ENCODE measurements around the gene BCAS3. TPM values are rescaled to one million over a fixed set of nuclear protein-coding genes. Genes with fewer than 3 reads are reported as not detected.

The BCAS3 gene
- total RNA-seq, 6 experiments from 2014 or later, result 9.2 to 22.1 (median 14.2) TPM

DNA sequence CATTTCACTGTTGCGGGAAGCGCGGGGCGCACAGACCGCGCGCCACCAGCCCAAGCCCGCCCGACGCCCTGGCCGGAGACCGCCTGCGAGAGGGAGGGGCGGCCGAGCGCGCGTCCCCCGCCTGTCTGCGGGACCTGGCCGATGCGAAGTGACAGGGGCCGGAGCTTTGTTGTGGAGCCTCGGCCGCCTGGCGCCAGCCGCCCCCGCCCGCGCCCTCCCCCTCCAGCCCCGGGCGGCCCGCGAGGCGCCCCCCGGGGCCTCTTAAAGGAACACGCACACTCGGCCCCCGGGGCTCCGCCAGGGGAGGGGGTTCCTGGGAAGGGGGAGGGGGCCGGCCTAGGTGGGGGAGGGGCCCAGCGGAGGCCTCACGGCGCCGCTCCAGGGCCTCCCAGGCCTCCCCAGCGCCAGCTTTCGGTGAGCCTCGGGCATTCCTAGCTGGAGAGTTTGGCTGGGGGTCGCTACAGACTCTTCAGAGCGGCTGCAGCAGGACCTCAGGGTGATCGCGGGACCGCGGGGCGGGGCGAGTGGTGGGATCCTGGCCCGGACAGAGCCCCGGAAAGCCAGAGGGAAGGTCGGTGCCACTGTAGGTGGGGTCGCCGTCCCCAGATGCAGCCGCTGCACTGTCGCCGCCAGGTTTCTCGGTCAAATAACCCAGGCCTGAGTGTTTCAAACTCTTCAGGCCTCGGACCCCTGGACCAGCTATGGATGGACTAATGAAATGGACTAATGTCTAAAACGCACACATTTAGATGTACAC is 719.6 kb downstream of the BCAS3 start:
- peaks cover 0 to 26% (median 2%) of the 10 kb centered on the region in 4 donors for H3K4me1 ChIP-seq
- H3K27me3 ChIP-seq, result peaks cover 0 to 58% of the 10 kb centered on the region in 2 donors
- H3K4me3 ChIP-seq, result peak overlapping the region; percentile 14 to 24 (median 23)
- 13% methylated on average over 8 of the region's 67 CpGs for WGBS (ENCODE audit: insufficient coverage, low coverage, low lambda C conversion rate, missing lambda C conversion rate)
- peak overlapping the region in 2 of 3 donors; percentile 22 to 33 for H3K27ac ChIP-seq
- DNase-seq (no peak), ATAC-seq (no peak)
- TF ChIP-seq POLR2A (IDR thresholded peaks at IDR 0.05), result no peak
- TF ChIP-seq, protein P1, sequence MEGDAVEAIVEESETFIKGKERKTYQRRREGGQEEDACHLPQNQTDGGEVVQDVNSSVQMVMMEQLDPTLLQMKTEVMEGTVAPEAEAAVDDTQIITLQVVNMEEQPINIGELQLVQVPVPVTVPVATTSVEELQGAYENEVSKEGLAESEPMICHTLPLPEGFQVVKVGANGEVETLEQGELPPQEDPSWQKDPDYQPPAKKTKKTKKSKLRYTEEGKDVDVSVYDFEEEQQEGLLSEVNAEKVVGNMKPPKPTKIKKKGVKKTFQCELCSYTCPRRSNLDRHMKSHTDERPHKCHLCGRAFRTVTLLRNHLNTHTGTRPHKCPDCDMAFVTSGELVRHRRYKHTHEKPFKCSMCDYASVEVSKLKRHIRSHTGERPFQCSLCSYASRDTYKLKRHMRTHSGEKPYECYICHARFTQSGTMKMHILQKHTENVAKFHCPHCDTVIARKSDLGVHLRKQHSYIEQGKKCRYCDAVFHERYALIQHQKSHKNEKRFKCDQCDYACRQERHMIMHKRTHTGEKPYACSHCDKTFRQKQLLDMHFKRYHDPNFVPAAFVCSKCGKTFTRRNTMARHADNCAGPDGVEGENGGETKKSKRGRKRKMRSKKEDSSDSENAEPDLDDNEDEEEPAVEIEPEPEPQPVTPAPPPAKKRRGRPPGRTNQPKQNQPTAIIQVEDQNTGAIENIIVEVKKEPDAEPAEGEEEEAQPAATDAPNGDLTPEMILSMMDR (IDR thresholded peaks at IDR 0.05), result no peak
- H3K9me3 ChIP-seq, result no peaks in the 10 kb centered on the region
- intact Hi-C loops (cut with DNase I), result loop anchor here in 1 of 2 donors (10.0 kb wide), 1 partner anchor 402 kb away; no protein-coding TSS in a partner anchor
- H3K36me3 ChIP-seq, result no peaks in the 10 kb centered on the region

DNA sequence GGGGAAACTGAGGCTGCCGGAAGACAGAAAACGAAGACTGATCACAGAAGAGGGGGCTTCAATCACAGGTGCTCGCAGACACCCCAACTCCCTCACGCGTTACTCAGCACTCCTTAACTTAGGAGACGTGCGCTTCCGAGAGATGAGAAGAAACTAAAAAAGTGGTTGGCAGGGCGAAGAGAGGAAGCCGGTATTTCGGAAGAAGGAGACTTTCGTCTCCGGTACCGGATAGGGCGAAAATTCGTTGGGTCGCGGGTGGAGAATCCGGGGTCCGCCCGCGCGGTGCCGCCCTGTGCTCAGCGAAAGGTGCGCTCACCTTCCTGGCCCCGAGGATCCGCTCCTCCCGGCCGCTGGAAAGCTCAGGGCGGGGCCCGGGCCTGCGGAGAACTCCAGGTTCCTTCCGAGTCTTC is 721.1 kb downstream of the BCAS3 start:
- Histone ChIP-seq H3K9me3 (no peaks in the 10 kb centered on the region), H3K36me3 (no peaks in the 10 kb centered on the region), H3K27me3 (peaks cover 0 to 72% of the 10 kb centered on the region in 2 donors), H3K27ac (peak overlapping the region; percentile 56 to 86 (median 69)), H3K4me1 (peaks cover 0 to 26% (median 2%) of the 10 kb centered on the region in 4 donors), H3K4me3 (peak overlapping the region; percentile 35 to 49 (median 42))
- TF ChIP-seq POLR2A (IDR thresholded peaks at IDR 0.05), result no peak
- TF ChIP-seq, protein P1 (IDR thresholded peaks at IDR 0.05), result no peak
- DNase-seq (peak in 1 of 3 donors; percentile 23), ATAC-seq (no peak)
- intact Hi-C loops (cut with DNase I), result loop anchor here in 1 of 2 donors (10.0 kb wide), 1 partner anchor 404 kb away; no protein-coding TSS in a partner anchor
- WGBS (ENCODE audit: insufficient coverage, low coverage, low lambda C conversion rate, missing lambda C conversion rate), result 5% methylated on average over 13 of the region's 34 CpGs

DNA sequence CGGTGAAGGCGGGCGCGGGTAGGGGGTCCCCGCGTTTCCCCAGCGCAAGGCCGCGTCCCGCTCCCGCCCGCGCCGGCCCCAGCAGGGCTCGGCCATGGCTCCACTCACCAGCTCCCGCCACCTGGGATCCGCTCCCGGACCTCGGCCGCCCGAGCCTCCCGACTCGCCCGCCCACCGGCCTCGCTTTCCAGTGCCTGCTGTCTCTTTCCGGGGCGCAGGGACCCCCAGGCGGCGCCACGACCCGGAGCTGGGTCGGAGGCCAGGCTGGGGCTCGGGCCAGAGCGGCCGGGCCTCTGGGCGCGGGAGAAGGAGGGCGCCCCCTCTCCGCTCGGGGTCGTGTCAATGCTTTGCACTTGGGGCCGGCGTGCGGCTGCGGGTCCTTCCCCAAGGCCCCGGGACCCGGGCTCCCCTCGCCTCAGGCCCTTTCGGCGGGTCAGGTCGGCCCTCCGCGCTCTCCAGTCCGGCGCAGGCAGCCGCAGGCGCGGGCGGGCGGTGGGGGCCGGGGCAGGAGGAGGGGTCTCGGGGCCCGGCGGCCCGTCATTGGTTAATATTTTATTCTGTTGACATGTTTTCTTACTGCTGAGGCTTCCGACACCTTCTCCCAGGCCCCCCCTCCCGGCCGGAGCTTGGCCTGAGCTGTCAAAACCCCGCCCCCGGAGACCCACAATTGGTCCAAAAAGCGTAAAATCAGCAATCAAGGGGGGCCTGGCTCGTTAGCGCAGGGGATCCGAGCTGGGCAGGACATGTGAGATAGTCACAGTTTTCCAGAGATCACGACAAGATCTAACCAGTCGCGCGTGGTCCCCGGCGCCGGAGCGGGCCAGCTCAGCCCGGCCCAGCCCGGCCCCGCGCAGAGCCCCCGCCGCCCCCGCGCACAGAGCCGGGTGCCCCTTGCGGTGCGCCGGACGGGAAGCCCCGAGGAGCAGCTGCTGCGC is 721.7 kb downstream of the BCAS3 start, which contains the start of gene TBX2:
TSS of gene TBX2 (plus strand) at position 713 of the 935 bp plus-strand sequence. CDS start 334 bp downstream, outside the sequence.
- H3K36me3 ChIP-seq, result no peaks in the 10 kb centered on the region
- peak within 1 kb of the TSS; percentile 35 to 49 (median 42) for H3K4me3 ChIP-seq
- ATAC-seq (peak; percentile 58 to 70 (median 63)), DNase-seq (peak; percentile 75 to 78 (median 77))
- peak within 1 kb of the TSS; percentile 56 to 86 (median 69) for H3K27ac ChIP-seq
- peaks cover 0 to 79% of the 10 kb centered on the region in 2 donors for H3K27me3 ChIP-seq
- intact Hi-C loops (cut with DNase I), result loop anchor here in 1 of 2 donors (10.0 kb wide), 2 partner anchors 405 to 675 kb away; no protein-coding TSS in a partner anchor
- H3K9me3 ChIP-seq, result no peaks in the 10 kb centered on the region
- 1% methylated on average over 24 of the region's 98 CpGs for WGBS (ENCODE audit: insufficient coverage, low coverage, low lambda C conversion rate, missing lambda C conversion rate)
- peak; percentile 48 for TF ChIP-seq POLR2A (IDR thresholded peaks at IDR 0.05)
- TF ChIP-seq, protein P1 (IDR thresholded peaks at IDR 0.05), result no peak
- peaks cover 0 to 29% (median 2%) of the 10 kb centered on the region in 4 donors for H3K4me1 ChIP-seq

DNA sequence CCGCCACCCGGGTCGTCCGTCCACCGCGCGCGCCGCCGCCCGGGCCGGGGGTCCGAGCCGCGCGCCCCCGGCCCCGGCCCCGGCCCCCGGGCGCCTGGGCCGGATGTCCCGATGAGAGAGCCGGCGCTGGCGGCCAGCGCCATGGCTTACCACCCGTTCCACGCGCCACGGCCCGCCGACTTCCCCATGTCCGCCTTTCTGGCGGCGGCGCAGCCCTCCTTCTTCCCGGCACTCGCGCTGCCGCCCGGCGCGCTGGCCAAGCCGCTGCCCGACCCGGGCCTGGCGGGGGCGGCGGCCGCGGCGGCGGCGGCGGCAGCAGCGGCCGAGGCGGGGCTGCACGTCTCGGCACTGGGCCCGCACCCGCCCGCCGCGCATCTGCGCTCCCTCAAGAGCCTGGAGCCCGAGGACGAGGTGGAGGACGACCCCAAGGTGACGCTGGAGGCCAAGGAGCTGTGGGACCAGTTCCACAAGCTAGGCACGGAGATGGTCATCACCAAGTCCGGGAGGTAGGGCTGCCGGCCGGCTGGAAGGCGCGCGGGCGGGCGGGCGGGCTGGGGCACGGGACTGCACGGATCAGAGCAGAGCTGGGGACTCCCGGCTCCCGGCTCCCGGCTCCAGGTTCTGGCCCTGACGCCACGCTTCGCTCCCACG is 722.5 kb downstream of the BCAS3 start:
- peak overlapping the region; percentile 35 to 49 (median 41) for H3K4me3 ChIP-seq
- H3K4me1 ChIP-seq, result peaks cover 0 to 33% (median 2%) of the 10 kb centered on the region in 4 donors
- H3K27me3 ChIP-seq, result peaks cover 0 to 86% of the 10 kb centered on the region in 2 donors
- DNase-seq (no peak), ATAC-seq (peak in 1 of 4 donors; percentile 15)
- no peaks in the 10 kb centered on the region for H3K9me3 ChIP-seq
- 0% methylated on average over 6 of the region's 90 CpGs for WGBS (ENCODE audit: insufficient coverage, low coverage, low lambda C conversion rate, missing lambda C conversion rate)
- H3K36me3 ChIP-seq, result no peaks in the 10 kb centered on the region
- TF ChIP-seq POLR2A (IDR thresholded peaks at IDR 0.05), result no peak
- TF ChIP-seq, protein P1 (IDR thresholded peaks at IDR 0.05), result no peak
- peak overlapping the region in 2 of 3 donors; percentile 53 to 69 for H3K27ac ChIP-seq
- intact Hi-C loops (cut with DNase I), result loop anchor here in 1 of 2 donors (10.0 kb wide), 1 partner anchor 675 kb away; no protein-coding TSS in a partner anchor
